OCI-LY3 (cell line): ENCODE measurements around the gene ANKS1B.

Experiments used
- H2AFZ ChIP-seq: fragments of 200-600, 300-600 bp; shearing (Covaris generic); 2 replicates; pipeline ENCODE4 v1.6.0; 2014; ENCODE audit warnings: antibody characterized with exemption, low read depth, low read length
- H3K27ac ChIP-seq: fragments of 200-600, 300-600 bp; sonication (generic); 2 replicates; pipeline ENCODE4 v1.5.1; 2014; ENCODE audit warnings: mild to moderate bottlenecking, low read length, moderate library complexity, mixed read lengths
- H3K27me3 ChIP-seq: fragments of 200-600, 300-600 bp; sonication (generic); 2 replicates; pipeline ENCODE4 v1.6.1; 2014; ENCODE audit warnings: low read depth, low read length, mixed read lengths
- H3K36me3 ChIP-seq: fragments of 200-600, 300-600 bp; sonication (generic); replicated peaks from 2 replicates; pipeline ENCODE3; 2014; ENCODE audit warnings: low read depth, low read length, mixed read lengths
- H3K4me1 ChIP-seq: fragments of 300-600, 200-600 bp; sonication (generic); 2 replicates; pipeline ENCODE4 v1.6.1; 2014; ENCODE audit warnings: low read length, mixed read lengths
- H3K4me2 ChIP-seq: fragments of 200-600, 300-600 bp; sonication (generic); 2 replicates; pipeline ENCODE4 v1.6.1; 2014; ENCODE audit warnings: low read length, mixed read lengths
- H3K4me3 ChIP-seq: fragments of 300-600, 200-600 bp; sonication (generic); 2 replicates; pipeline ENCODE4 v1.5.1; 2014; ENCODE audit warnings: antibody characterized with exemption, mild to moderate bottlenecking, low read length, moderate library complexity
- H3K79me2 ChIP-seq: fragments of 300-600, 200-600 bp; shearing (Covaris generic); 2 replicates; pipeline ENCODE4 v1.6.1; 2014; ENCODE audit warnings: mild to moderate bottlenecking, low read length, mixed read lengths
- H3K9ac ChIP-seq: fragments of 300-600, 200-600 bp; shearing (Covaris generic); 2 replicates; pipeline ENCODE4 v1.6.0; 2014; ENCODE audit warnings: mild to moderate bottlenecking, low read length, moderate library complexity
- H3K9me3 ChIP-seq: fragments of 200-600, 300-600 bp; shearing (Covaris generic); 2 replicates; pipeline ENCODE4 v1.6.1; 2014; ENCODE audit warnings: low read length, mixed read lengths; ENCODE audit not compliant: insufficient read depth
- H4K20me1 ChIP-seq: fragments of 200-600, 300-600 bp; sonication (generic); 2 replicates; pipeline ENCODE4 v1.6.1; 2016; ENCODE audit warnings: low read length, mixed read lengths; ENCODE audit not compliant: insufficient read depth
- CTCF ChIP-seq: fragments of 200-600, 300-600 bp; sonication (generic); IDR thresholded peaks from 2 replicates; pipeline ENCODE4 v1.5.1; 2014; ENCODE audit warnings: antibody characterized with exemption, low read length, low read depth
- EZH2phosphoT487 ChIP-seq: fragments of 200-600 bp; shearing (Covaris generic); IDR thresholded peaks from 2 replicates; pipeline ENCODE4 v1.6.1; 2018; ENCODE audit warnings: antibody characterized with exemption, mixed run types, low read depth

ANKS1B gene

GRCh38 chr12:98828802-98829600 lies 1155.7 kb downstream of the ANKS1B start:
- no peak overlapping the region for H3K27ac ChIP-seq
- no peak overlapping the region for H3K9ac ChIP-seq
- H3K4me2 ChIP-seq = no peak overlapping the region
- no peak overlapping the region for H2AFZ ChIP-seq
- TF ChIP-seq CTCF = no peak
- TF ChIP-seq EZH2phosphoT487 = no peak
- H3K79me2 ChIP-seq = no peaks in the 10 kb centered on the region
- H4K20me1 ChIP-seq = no peaks in the 10 kb centered on the region
- H3K4me3 ChIP-seq = no peak overlapping the region
- peaks cover 2% of the 10 kb centered on the region for H3K4me1 ChIP-seq
- H3K27me3 ChIP-seq = peaks cover 20% of the 10 kb centered on the region; the same call in 1 of the 2 replicates
- H3K9me3 ChIP-seq = no peaks in the 10 kb centered on the region
- no peaks in the 10 kb centered on the region for H3K36me3 ChIP-seq

GRCh38 chr12:98823012-98823411 lies 1161.7 kb downstream of the ANKS1B start:
- Histone ChIP-seq H3K9me3 (no peaks in the 10 kb centered on the region), H3K9ac (no peak overlapping the region), H3K79me2 (no peaks in the 10 kb centered on the region), H3K36me3 (no peaks in the 10 kb centered on the region), H2AFZ (no peak overlapping the region), H3K4me2 (no peak overlapping the region), H3K4me1 (no peaks in the 10 kb centered on the region), H3K27me3 (peaks cover 17% of the 10 kb centered on the region), H3K4me3 (no peak overlapping the region), H4K20me1 (no peaks in the 10 kb centered on the region), H3K27ac (no peak overlapping the region)
- no peak for TF ChIP-seq CTCF
- no peak for TF ChIP-seq EZH2phosphoT487

- Histone ChIP-seq H2AFZ (no peak overlapping the region), H4K20me1 (no peaks in the 10 kb centered on the region), H3K9me3 (no peaks in the 10 kb centered on the region), H3K79me2 (no peaks in the 10 kb centered on the region), H3K4me3 (no peak overlapping the region), H3K27me3 (peaks cover 21% of the 10 kb centered on the region), H3K4me2 (no peak overlapping the region), H3K9ac (no peak overlapping the region), H3K4me1 (no peaks in the 10 kb centered on the region), H3K36me3 (no peaks in the 10 kb centered on the region), H3K27ac (no peak overlapping the region)
- TF ChIP-seq EZH2phosphoT487 (no peak), CTCF (no peak)
These were observed 1162.9 kb downstream of the ANKS1B start for GRCh38 chr12:98821866-98822265.

DNA sequence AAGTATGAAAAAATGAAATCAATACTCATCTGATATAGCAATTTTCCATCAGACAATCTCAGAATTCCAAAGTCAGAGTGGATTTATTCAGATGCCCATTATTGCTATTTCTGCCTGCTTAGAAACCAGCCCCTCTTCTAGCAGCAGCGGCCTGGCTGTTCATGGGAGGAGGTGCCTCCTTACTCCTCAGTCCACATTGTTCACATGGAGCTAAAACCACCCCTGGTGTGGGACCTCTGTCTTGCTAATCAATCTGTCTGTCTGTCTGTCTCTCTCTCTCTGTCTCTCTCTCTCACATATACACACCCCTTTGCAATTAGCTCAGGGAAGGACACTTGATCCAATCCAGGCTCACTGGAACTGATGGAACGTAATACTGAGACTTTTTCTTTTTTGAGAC lies 1163.5 kb downstream of the ANKS1B start:
- H3K4me1 ChIP-seq = no peaks in the 10 kb centered on the region
- peaks cover 17% of the 10 kb centered on the region for H3K27me3 ChIP-seq
- no peaks in the 10 kb centered on the region for H3K9me3 ChIP-seq
- H3K36me3 ChIP-seq = no peaks in the 10 kb centered on the region
- H4K20me1 ChIP-seq = no peaks in the 10 kb centered on the region
- no peak overlapping the region for H2AFZ ChIP-seq
- H3K4me3 ChIP-seq = no peak overlapping the region
- H3K4me2 ChIP-seq = no peak overlapping the region
- TF ChIP-seq CTCF = no peak
- TF ChIP-seq EZH2phosphoT487 = no peak
- no peak overlapping the region for H3K27ac ChIP-seq
- no peak overlapping the region for H3K9ac ChIP-seq
- H3K79me2 ChIP-seq = no peaks in the 10 kb centered on the region
